ENCODE results near the gene TTBK2.

TTBK2 gene

DNA sequence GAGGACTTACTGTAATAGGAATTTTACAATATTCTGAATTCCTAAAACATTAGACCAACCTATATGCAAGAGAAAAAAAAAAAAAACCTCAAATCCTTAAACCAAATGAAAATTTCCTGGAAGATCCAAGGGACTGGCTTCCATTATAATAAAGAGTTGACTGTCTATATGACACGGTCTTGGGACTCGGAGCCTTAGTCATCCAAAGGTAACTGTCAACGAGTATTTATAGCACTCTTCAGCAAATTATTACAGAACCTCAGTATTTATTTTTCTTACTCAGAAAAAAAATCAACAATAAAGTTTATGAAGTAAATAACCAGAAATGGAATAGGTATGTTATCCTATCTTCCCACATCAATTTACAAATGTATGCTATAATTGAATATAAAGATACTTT lies 66.0 kb downstream of the TTBK2 start:
- H3K27me3 ChIP-seq (ENCODE audit: control insufficient read depth, insufficient read depth, low read length): no peaks in the 10 kb centered on the region
- H3K9ac ChIP-seq (ENCODE audit: low read depth, low read length): no peak overlapping the region
- H3K9me3 ChIP-seq (replicated peaks; ENCODE audit: low read length): no peaks in the 10 kb centered on the region
- no peaks in the 10 kb centered on the region for H3K4me1 ChIP-seq (ENCODE audit: control insufficient read depth, insufficient read depth, low read length)
- H3K4me3 ChIP-seq (ENCODE audit: low read length): no peak overlapping the region
- H3K36me3 ChIP-seq (ENCODE audit: insufficient read depth, low read length): no peaks in the 10 kb centered on the region
- no peak overlapping the region for H3K4me2 ChIP-seq (ENCODE audit: low read length)

DNA sequence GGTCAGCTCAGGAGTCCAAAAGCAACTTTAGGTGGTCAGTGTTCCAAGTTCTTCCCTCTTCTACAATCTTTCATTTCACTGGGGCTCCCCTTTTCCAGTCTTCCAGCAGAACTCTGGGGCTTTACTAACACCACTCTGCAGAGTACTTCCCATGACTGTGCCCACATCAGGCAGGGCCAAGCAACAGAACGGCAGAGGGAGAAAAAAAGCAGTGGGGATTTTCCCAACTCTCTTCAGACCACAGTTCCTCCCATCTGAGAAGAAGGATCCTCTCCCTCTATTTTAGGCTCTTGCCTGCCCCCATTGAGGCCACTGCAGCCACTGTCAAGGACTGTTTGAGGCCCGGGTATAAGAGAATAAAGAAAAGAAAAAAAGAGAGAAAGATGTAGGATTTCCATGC lies 70.7 kb downstream of the TTBK2 start:
- Histone ChIP-seq H3K4me1 (ENCODE audit: control insufficient read depth, insufficient read depth, low read length) (no peaks in the 10 kb centered on the region), H3K4me3 (ENCODE audit: low read length) (no peak overlapping the region), H3K36me3 (ENCODE audit: insufficient read depth, low read length) (no peaks in the 10 kb centered on the region), H3K27me3 (ENCODE audit: control insufficient read depth, insufficient read depth, low read length) (no peaks in the 10 kb centered on the region), H3K9ac (ENCODE audit: low read depth, low read length) (no peak overlapping the region), H3K9me3 (replicated peaks; ENCODE audit: low read length) (no peaks in the 10 kb centered on the region), H3K4me2 (ENCODE audit: low read length) (no peak overlapping the region)

DNA sequence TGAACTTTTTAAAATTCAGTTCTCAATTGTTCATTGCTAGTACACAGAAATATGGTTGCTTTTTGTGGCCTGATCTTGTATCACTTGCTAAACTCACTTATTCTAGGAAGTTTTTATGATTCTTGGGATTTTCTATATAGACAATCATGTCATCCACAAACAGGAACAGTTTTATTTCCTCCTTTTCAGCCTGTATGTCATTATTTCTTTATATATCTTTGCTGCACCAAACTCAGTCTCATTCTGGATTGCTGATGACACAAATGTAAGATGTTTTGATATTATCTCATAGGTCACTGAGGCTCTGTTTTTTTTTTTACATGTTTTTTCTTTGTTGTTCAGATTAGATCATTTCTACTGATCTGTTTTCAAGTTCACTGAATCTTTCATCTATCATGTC lies 71.7 kb downstream of the TTBK2 start:
- Histone ChIP-seq H3K9me3 (replicated peaks; ENCODE audit: low read length) (no peaks in the 10 kb centered on the region), H3K4me1 (ENCODE audit: control insufficient read depth, insufficient read depth, low read length) (no peaks in the 10 kb centered on the region), H3K4me3 (ENCODE audit: low read length) (no peak overlapping the region), H3K9ac (ENCODE audit: low read depth, low read length) (no peak overlapping the region), H3K36me3 (ENCODE audit: insufficient read depth, low read length) (peaks cover 3% of the 10 kb centered on the region), H3K4me2 (ENCODE audit: low read length) (no peak overlapping the region), H3K27me3 (ENCODE audit: control insufficient read depth, insufficient read depth, low read length) (no peaks in the 10 kb centered on the region)

DNA sequence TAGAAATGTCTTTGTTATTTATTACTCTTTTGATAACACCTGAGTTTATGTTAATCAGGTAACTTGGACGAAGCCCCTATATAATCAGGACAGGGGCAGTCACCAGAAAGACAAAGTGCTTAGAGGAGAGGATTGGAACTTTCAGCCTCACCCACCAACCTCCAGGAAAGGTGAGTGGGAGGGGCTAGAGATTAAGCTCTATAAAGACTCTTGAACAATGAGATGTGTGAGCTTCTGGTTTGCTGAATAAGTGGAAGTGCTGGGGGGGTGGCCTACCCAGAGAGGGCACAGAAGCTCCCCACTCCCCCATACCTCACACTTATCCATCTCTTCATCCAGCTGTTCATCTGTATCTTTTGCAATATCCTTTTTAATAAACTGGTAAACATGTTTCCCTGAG lies 73.9 kb downstream of the TTBK2 start:
- no peak overlapping the region for H3K9ac ChIP-seq (ENCODE audit: low read depth, low read length)
- no peaks in the 10 kb centered on the region for H3K9me3 ChIP-seq (replicated peaks; ENCODE audit: low read length)
- peaks cover 4% of the 10 kb centered on the region for H3K36me3 ChIP-seq (ENCODE audit: insufficient read depth, low read length)
- no peak overlapping the region for H3K4me3 ChIP-seq (ENCODE audit: low read length)
- no peak overlapping the region for H3K4me2 ChIP-seq (ENCODE audit: low read length)
- H3K27me3 ChIP-seq (ENCODE audit: control insufficient read depth, insufficient read depth, low read length): no peaks in the 10 kb centered on the region
- H3K4me1 ChIP-seq (ENCODE audit: control insufficient read depth, insufficient read depth, low read length): no peaks in the 10 kb centered on the region

DNA sequence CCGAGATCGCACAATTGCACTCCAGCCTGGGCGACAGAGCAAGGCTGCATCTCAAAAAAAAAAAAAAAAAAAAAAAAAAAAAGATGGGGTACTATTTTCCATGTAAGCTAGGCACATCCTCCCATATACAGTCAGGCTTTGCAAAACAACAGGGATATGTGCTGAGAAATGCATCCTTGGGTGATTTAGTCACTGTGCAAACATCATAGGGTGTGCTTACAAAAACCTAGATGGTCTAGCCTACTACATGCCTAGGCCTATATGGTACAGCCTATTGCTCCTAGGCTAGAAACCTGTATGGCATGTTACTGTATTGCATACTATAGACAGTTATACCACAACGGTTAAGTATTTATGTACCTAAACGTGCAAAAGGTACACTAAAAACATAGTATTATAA lies 75.0 kb downstream of the TTBK2 start:
- Histone ChIP-seq H3K9me3 (replicated peaks; ENCODE audit: low read length) (no peaks in the 10 kb centered on the region), H3K27me3 (ENCODE audit: control insufficient read depth, insufficient read depth, low read length) (no peaks in the 10 kb centered on the region), H3K36me3 (ENCODE audit: insufficient read depth, low read length) (peaks cover 4% of the 10 kb centered on the region), H3K4me3 (ENCODE audit: low read length) (no peak overlapping the region), H3K9ac (ENCODE audit: low read depth, low read length) (no peak overlapping the region), H3K4me2 (ENCODE audit: low read length) (no peak overlapping the region), H3K4me1 (ENCODE audit: control insufficient read depth, insufficient read depth, low read length) (no peaks in the 10 kb centered on the region)

DNA sequence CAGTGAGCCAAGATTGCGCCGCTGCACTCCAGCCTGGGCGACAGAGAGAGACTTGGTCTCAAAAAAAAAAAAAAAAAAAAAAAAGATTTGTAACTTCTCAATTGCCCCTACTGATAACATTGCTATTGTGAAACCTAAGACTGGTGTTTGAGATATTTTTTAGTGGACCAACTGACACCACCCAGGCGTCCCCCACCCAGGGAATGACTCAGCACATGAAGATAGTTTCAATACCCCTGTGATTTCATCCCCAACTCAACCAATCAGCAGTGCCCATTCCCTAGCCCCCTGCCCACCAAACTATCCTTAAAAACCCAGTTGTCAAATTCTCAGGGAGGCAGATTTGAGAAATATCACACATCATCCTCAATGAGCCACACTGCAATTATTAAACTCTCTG lies 76.9 kb downstream of the TTBK2 start:
- Histone ChIP-seq H3K36me3 (ENCODE audit: insufficient read depth, low read length) (peaks cover 4% of the 10 kb centered on the region), H3K9ac (ENCODE audit: low read depth, low read length) (no peak overlapping the region), H3K4me2 (ENCODE audit: low read length) (no peak overlapping the region), H3K27me3 (ENCODE audit: control insufficient read depth, insufficient read depth, low read length) (no peaks in the 10 kb centered on the region), H3K4me1 (ENCODE audit: control insufficient read depth, insufficient read depth, low read length) (no peaks in the 10 kb centered on the region), H3K4me3 (ENCODE audit: low read length) (no peak overlapping the region), H3K9me3 (replicated peaks; ENCODE audit: low read length) (no peaks in the 10 kb centered on the region)

DNA sequence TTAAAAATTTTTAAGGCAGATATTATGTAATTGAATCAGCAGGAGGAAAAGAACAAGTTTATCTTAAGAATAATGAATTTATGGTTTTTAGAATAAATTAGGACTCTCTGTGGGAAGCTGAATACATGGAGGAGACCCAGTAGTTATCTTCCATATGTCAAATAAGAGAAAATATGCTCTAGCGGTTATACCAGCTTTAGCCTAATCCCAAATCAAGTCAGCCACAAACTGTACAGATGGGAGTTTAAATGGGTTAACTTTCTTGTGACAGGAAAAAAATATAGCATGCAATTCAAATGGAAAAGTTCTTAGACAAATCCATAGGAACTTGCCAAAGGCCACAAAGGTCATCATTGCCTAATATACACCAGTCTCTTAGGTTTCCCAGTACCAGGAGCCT lies 84.3 kb downstream of the TTBK2 start:
- peaks cover 9% of the 10 kb centered on the region for H3K4me1 ChIP-seq (ENCODE audit: control insufficient read depth, insufficient read depth, low read length)
- no peak overlapping the region for H3K9ac ChIP-seq (ENCODE audit: low read depth, low read length)
- no peaks in the 10 kb centered on the region for H3K9me3 ChIP-seq (replicated peaks; ENCODE audit: low read length)
- no peak overlapping the region for H3K4me3 ChIP-seq (ENCODE audit: low read length)
- no peaks in the 10 kb centered on the region for H3K27me3 ChIP-seq (ENCODE audit: control insufficient read depth, insufficient read depth, low read length)
- H3K4me2 ChIP-seq (ENCODE audit: low read length): no peak overlapping the region
- H3K36me3 ChIP-seq (ENCODE audit: insufficient read depth, low read length): no peaks in the 10 kb centered on the region

DNA sequence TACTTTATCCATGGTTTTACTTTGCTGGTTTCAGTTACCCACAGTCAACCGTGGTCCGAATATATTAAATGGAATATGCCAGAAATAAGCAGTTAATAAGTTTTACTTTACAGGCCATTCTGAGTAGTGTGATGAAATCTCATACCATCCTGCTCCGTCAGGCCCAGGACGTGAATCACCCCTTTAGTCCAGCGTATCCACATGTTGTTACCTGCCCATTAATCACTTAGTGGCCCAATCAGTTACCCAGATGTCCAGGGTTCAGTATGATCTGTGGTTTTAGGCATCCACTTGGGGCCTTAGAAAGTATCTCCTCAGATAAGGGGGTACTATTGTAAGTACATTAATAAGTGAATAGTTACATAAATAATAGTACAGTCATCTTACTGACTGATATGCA lies 88.0 kb downstream of the TTBK2 start:
- peaks cover 9% of the 10 kb centered on the region for H3K4me1 ChIP-seq (ENCODE audit: control insufficient read depth, insufficient read depth, low read length)
- H3K4me2 ChIP-seq (ENCODE audit: low read length): peak overlapping the region; percentile 42
- no peaks in the 10 kb centered on the region for H3K27me3 ChIP-seq (ENCODE audit: control insufficient read depth, insufficient read depth, low read length)
- H3K9ac ChIP-seq (ENCODE audit: low read depth, low read length): no peak overlapping the region
- no peak overlapping the region for H3K4me3 ChIP-seq (ENCODE audit: low read length)
- H3K9me3 ChIP-seq (replicated peaks; ENCODE audit: low read length): no peaks in the 10 kb centered on the region
- H3K36me3 ChIP-seq (ENCODE audit: insufficient read depth, low read length): no peaks in the 10 kb centered on the region

DNA sequence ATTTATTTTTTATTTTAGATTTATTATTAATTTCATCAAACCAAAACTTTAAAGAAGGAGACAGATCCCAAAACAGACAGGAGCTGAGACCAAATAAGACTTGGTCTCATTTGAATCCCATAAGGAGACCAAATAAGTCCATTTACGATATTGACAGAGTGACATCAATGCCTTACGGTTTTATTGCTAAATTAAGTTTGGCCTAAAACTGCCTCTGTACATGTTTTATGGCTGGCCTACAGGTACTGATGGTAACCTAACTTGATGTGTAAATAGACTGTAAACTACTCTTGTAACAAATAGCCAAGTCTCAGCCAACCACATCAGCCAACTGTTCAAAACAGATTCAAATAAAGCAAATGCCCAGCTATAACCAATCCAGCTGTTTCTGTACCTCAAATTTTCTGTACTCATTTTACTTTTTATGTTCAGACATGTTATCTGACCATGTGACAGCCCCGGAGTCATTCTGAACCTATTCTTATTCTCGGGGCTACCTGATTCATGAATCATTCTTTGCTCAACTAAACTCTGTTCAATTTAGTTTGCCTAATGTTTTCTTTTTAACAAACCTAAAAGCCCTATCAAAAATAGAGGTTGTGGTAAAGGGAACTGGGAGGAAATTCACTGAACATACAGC lies 94.2 kb downstream of the TTBK2 start:
- no peak overlapping the region for H3K4me3 ChIP-seq (ENCODE audit: low read length)
- H3K9ac ChIP-seq (ENCODE audit: low read depth, low read length): no peak overlapping the region
- no peaks in the 10 kb centered on the region for H3K4me1 ChIP-seq (ENCODE audit: control insufficient read depth, insufficient read depth, low read length)
- H3K27me3 ChIP-seq (ENCODE audit: control insufficient read depth, insufficient read depth, low read length): no peaks in the 10 kb centered on the region
- no peak overlapping the region for H3K4me2 ChIP-seq (ENCODE audit: low read length)
- H3K9me3 ChIP-seq (replicated peaks; ENCODE audit: low read length): no peaks in the 10 kb centered on the region
- no peaks in the 10 kb centered on the region for H3K36me3 ChIP-seq (ENCODE audit: insufficient read depth, low read length)

DNA sequence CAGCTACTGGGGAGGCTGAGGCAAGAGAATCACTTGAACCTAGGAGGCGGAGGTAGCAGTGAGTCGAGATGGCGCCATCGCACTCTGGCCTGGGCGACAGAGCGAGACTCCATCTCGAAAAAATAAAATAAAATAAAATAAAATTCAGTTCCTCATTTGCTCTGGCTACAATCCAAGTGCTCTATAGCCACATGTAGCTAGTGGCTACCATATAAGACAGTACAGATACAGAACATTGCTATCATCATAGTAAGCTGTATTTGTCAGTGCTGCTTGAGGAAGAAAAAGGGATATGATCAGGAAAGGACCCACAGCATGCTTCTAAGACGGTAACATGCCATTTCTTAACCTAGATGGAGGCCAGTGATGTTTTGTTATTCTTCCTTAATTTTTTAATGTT lies 95.0 kb downstream of the TTBK2 start:
- Histone ChIP-seq H3K4me2 (ENCODE audit: low read length) (no peak overlapping the region), H3K9me3 (replicated peaks; ENCODE audit: low read length) (no peaks in the 10 kb centered on the region), H3K4me1 (ENCODE audit: control insufficient read depth, insufficient read depth, low read length) (no peaks in the 10 kb centered on the region), H3K27me3 (ENCODE audit: control insufficient read depth, insufficient read depth, low read length) (no peaks in the 10 kb centered on the region), H3K9ac (ENCODE audit: low read depth, low read length) (no peak overlapping the region), H3K36me3 (ENCODE audit: insufficient read depth, low read length) (peaks cover 2% of the 10 kb centered on the region), H3K4me3 (ENCODE audit: low read length) (no peak overlapping the region)

DNA sequence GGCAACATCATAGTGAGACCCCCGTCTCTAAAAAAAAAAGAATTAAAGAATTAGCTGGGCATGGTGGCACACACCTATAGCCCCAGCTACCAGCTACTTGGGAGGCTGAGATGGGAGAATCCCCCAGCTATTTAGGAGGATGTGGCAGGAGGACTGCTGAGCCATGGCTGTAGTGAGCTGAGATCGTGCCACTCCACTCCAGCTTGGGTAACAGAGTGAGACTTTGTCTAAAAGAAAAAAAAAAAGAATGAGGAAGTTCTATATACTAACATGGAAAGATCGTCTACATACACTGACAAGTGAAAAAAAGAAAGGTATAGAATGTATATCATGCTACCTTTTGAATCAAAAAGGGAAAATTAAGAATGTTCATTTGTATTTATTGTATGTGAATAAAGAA lies 99.8 kb downstream of the TTBK2 start:
- Histone ChIP-seq H3K36me3 (ENCODE audit: insufficient read depth, low read length) (peaks cover 3% of the 10 kb centered on the region), H3K4me2 (ENCODE audit: low read length) (no peak overlapping the region), H3K4me3 (ENCODE audit: low read length) (no peak overlapping the region), H3K9me3 (replicated peaks; ENCODE audit: low read length) (no peaks in the 10 kb centered on the region), H3K9ac (ENCODE audit: low read depth, low read length) (no peak overlapping the region), H3K27me3 (ENCODE audit: control insufficient read depth, insufficient read depth, low read length) (no peaks in the 10 kb centered on the region), H3K4me1 (ENCODE audit: control insufficient read depth, insufficient read depth, low read length) (no peaks in the 10 kb centered on the region)

DNA sequence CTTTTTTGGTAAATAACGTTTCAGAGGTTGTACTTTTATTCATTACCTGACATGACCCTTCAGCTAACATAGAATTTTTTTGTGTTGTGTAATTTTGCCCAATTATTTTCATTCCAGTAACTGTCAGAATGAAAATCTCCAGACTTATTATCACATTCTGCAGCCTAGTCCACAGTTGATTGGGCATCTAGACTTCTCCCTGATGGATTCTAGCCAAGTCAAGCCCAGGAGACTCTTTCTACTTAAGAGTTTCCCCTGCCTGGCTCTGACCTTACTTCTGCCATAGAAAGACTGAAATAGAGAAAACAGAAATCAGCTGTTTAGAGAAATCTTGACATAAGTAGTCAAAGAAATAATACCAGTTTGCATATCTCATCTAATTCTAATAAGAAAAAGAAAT lies 100.8 kb downstream of the TTBK2 start:
- no peak overlapping the region for H3K4me3 ChIP-seq (ENCODE audit: low read length)
- H3K36me3 ChIP-seq (ENCODE audit: insufficient read depth, low read length): peaks cover 3% of the 10 kb centered on the region
- no peaks in the 10 kb centered on the region for H3K27me3 ChIP-seq (ENCODE audit: control insufficient read depth, insufficient read depth, low read length)
- no peak overlapping the region for H3K4me2 ChIP-seq (ENCODE audit: low read length)
- H3K4me1 ChIP-seq (ENCODE audit: control insufficient read depth, insufficient read depth, low read length): no peaks in the 10 kb centered on the region
- H3K9me3 ChIP-seq (replicated peaks; ENCODE audit: low read length): no peaks in the 10 kb centered on the region
- H3K9ac ChIP-seq (ENCODE audit: low read depth, low read length): no peak overlapping the region

All from skeletal muscle satellite cell (primary cell).